Kidney (tissue), 14 donors: Measurements from ENCODE around the gene ABCB8. TPM values are rescaled to one million over a fixed set of nuclear protein-coding genes. Genes with fewer than 3 reads are reported as not detected.
A peak's percentile ranks its signal among the peaks of the same experiment; 100 is the strongest.

Source experiments
- DNase-seq, 5 donors: peaks; one replicate each; pipeline ENCODE4 v3.0.0-alpha.2; 2013 to 2020
- FAIRE-seq: peaks from 2 replicates; lab custom pipeline; 2012; peaks lifted over from hg19 to GRCh38; lab: Jason Lieb, UNC
- H3K27ac ChIP-seq, 2 donors: one replicate each; pipeline ENCODE4 v1.7.0; 2013; ENCODE audit warnings: low read depth in 2 of 2, low read length in 2 of 2, inconsistent platforms in 1 of 2
- H3K27me3 ChIP-seq: one replicate; pipeline ENCODE4 v1.7.1; 2013; ENCODE audit warnings: low read length, inconsistent platforms; ENCODE audit not compliant: control insufficient read depth, insufficient read depth
- H3K36me3 ChIP-seq, 3 donors: one replicate each; pipeline versions ENCODE4 v1.7.0 to v1.7.1; 2013; ENCODE audit warnings: low read length in 3 of 3, control low read depth in 1 of 3, inconsistent platforms in 1 of 3; ENCODE audit not compliant: insufficient read depth in 3 of 3, control insufficient read depth in 2 of 3
- H3K4me1 ChIP-seq, 3 donors: one replicate each; pipeline versions ENCODE4 v1.7.0 to v1.7.1; 2013; ENCODE audit warnings: low read length in 3 of 3, inconsistent platforms in 1 of 3, low read depth in 1 of 3; ENCODE audit not compliant: control insufficient read depth in 2 of 3, insufficient read depth in 2 of 3
- H3K4me3 ChIP-seq, 3 donors: one replicate each; pipeline versions ENCODE4 v1.7.0 to v1.8.1; 2013; ENCODE audit warnings: low read length in 3 of 3, control low read depth in 1 of 3, inconsistent platforms in 1 of 3
- H3K9ac ChIP-seq, 3 donors: one replicate each; pipeline versions ENCODE4 v1.7.0 to v1.7.1; 2013; ENCODE audit warnings: low read length in 3 of 3, control low read depth in 1 of 3, inconsistent platforms in 1 of 3
- H3K9me3 ChIP-seq, 3 donors: one replicate each; pipeline versions ENCODE4 v1.7.0 to v1.7.1; 2013; ENCODE audit warnings: low read length in 3 of 3, control low read depth in 1 of 3, inconsistent platforms in 1 of 3; ENCODE audit not compliant: control insufficient read depth in 2 of 3, insufficient read depth in 1 of 3
- intact Hi-C: fragments of 100-400 bp; cut with DNase I; formaldehyde crosslinking; loops from one replicate; pipeline ENCODE4 v1.11.1; 2022
- polyA plus RNA-seq: library from polyadenylated mRNA; stranded (reverse); fragments of 350-450 nt; fragmentation: Illumina TruSeq; extraction: RNeasy Lipid Tissue Mini Kit (QIAGEN cat#74804); gene quantifications from one replicate; pipeline ENCODE4 v1.2.3, GENCODE V29; 2014; ENCODE audit warnings: low read depth, low replicate concordance; ENCODE audit not compliant: insufficient read depth
- total RNA-seq: library from RNA; stranded (reverse); fragmentation: NEBNext Ultra II Directional; extraction: Animal tissue kit (Norgen Biotek cat#: 25700); gene quantifications from one replicate; pipeline ENCODE4 v1.2.1, GENCODE V29; 2021
- TF ChIP-seq, protein P1 (sequence below): IDR thresholded peaks from 3 replicates; pipeline ENCODE4 v1.5.1; 2012; ENCODE audit warnings: mild to moderate bottlenecking, moderate library complexity, borderline replicate concordance; ENCODE audit not compliant: insufficient read depth; ENCODE audit errors: extremely low read depth
- donor health status: control.
- donor health status: control.
- donor health status: control.
- donor health status: control.
- donor health status: control.
- donor health status: DM: yes; HTN: yes; CAD: no.
- donor health status: Normal renal cell carcinoma (clear cell type).

The ABCB8 gene
- total and polyA plus RNA-seq, 2 donors from 2014 or later: 34.3 to 36.0 TPM

DNA sequence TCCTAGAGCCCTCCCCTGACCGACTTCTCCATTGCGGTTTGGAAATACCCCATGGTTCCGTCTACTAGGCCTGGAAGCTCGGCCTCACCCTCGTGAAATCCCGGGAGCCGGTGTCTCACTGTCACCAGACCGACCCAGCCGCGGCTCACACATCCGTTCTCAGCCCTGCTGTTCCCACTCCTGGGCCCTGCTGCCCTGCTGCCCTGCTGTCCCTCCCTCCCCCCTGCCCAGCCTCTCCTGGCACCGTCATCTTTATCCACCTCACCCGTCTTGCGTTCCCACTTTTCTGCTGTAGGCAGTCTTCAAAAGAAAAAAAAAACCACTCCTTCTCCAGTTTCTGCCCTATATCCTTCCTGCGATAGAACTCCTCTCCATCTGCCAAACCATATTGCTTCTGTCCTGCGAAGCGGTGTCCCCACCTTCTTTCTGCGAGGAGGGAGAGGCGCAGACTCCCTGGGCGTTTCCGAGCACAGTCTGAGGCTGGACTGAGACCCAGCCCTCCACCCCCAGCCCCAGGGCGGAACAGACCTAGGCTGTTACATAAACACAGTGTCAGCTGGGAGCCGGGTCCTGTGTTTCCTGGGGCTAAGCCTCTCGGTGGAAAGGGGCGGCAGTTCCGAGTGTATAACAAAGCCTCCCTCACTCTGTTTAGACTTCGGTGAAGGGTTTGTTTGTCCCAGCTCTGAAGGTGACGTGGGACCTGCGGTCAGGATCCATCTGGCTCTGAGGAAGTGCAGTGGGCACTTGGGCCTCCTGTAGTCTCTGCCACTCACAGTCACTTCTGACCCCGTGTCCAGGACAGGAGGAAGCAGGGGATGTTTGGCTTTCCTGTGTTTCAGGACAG, 60.8 kb downstream of the ABCB8 start:
- FAIRE-seq (no peak), DNase-seq (peak; percentile 63 to 89 (median 73))
- peak overlapping the region; percentile 88 to 89 for H3K27ac ChIP-seq
- H3K4me3 ChIP-seq: peak overlapping the region; percentile 6 to 79 (median 42)
- H3K27me3 ChIP-seq: no peaks in the 10 kb centered on the region
- H3K36me3 ChIP-seq: no peaks in the 10 kb centered on the region
- H3K9ac ChIP-seq: peak overlapping the region; percentile 15 to 80 (median 25)
- intact Hi-C loops: no loop called here
- TF ChIP-seq, protein P1, sequence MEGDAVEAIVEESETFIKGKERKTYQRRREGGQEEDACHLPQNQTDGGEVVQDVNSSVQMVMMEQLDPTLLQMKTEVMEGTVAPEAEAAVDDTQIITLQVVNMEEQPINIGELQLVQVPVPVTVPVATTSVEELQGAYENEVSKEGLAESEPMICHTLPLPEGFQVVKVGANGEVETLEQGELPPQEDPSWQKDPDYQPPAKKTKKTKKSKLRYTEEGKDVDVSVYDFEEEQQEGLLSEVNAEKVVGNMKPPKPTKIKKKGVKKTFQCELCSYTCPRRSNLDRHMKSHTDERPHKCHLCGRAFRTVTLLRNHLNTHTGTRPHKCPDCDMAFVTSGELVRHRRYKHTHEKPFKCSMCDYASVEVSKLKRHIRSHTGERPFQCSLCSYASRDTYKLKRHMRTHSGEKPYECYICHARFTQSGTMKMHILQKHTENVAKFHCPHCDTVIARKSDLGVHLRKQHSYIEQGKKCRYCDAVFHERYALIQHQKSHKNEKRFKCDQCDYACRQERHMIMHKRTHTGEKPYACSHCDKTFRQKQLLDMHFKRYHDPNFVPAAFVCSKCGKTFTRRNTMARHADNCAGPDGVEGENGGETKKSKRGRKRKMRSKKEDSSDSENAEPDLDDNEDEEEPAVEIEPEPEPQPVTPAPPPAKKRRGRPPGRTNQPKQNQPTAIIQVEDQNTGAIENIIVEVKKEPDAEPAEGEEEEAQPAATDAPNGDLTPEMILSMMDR: no peak
- H3K9me3 ChIP-seq: no peaks in the 10 kb centered on the region
- H3K4me1 ChIP-seq: peaks cover 0 to 25% (median 20%) of the 10 kb centered on the region in 3 donors

DNA sequence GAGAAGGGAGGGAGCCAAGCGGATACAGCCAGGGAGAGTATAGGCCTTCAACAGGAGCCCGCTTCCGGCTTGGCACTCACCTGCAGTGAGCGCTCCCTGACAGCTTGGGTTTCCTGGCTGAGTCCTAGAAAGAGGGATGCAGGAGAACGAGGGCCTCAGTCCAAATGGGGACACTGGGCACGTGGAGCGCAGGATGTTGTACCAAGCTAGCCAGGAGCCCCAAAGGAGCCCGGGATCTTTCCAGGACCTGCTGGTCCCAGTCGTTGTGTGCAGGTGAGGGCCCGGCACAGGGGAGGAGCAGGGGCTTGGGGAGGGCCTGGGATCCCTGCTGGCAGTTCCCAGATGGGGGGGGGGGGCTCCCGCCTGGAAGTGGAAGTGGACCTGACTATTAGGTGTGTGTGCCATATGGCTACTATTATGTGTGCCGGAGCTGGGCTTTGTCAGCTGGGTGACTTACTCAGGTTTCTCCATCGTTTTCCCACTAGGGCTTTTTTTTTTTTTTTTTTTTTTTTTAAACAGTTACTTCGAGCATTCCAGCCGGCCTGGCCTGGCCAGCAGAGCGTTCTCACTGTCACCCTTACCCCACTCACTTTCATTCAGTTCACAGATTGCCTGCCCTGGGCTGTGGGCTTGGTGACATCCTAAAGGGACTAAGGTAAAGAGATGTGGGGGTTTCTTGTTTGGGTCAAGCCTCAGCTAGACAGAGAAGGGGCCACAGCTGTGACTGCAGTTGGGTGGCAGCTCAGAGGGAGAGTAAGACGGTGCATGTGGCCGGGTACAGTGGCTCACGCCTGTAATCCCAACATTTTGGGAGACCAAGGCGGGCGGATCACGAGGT, 61.9 kb downstream of the ABCB8 start:
- Histone ChIP-seq H3K27ac (peak overlapping the region; percentile 88 to 89), H3K27me3 (no peaks in the 10 kb centered on the region), H3K9ac (peak overlapping the region in 1 of 3 donors; percentile 80), H3K4me3 (peak overlapping the region in 2 of 3 donors; percentile 25 to 79), H3K9me3 (no peaks in the 10 kb centered on the region), H3K36me3 (no peaks in the 10 kb centered on the region), H3K4me1 (peaks cover 0 to 26% (median 20%) of the 10 kb centered on the region in 3 donors)
- intact Hi-C loops: no loop called here
- DNase-seq (peak in 1 of 5 donors; percentile 74), FAIRE-seq (no peak)
- TF ChIP-seq, protein P1: no peak

DNA sequence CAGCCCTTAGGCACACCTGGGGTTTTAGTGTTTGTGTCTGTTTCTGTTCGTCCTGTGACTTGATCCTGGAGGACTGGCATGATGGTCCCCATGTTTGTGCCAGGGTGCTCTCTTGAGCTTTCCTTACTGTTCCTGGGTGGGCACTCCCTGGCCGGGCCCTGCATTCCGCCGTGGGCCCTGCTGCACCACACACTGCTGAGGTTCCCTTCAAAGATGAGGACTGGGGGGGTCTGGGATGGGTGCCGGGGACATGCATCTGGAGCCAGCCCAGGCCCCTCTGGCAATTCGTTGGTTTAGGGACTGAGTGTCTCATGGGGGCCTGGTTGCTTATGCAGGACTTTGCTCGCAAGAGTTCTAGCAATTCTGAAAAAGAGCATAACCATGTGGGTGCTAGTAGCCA, 62.8 kb downstream of the ABCB8 start:
- Histone ChIP-seq H3K4me1 (peaks cover 0 to 21% (median 20%) of the 10 kb centered on the region in 3 donors), H3K27ac (no peak overlapping the region)
- intact Hi-C loops: no loop called here

More for the DNA sequence above, 62.8 kb downstream of the ABCB8 start:
- H3K4me3 ChIP-seq: no peak overlapping the region
- H3K36me3 ChIP-seq: no peaks in the 10 kb centered on the region
- DNase-seq (peak in 1 of 5 donors; percentile 55), FAIRE-seq (no peak)
- H3K9ac ChIP-seq: no peak overlapping the region
- H3K27me3 ChIP-seq: no peaks in the 10 kb centered on the region
- TF ChIP-seq, protein P1: no peak
- H3K9me3 ChIP-seq: no peaks in the 10 kb centered on the region
